ENCODE results near the gene PEX11G. TPM values are rescaled to one million over a fixed set of nuclear protein-coding genes. Genes with fewer than 3 reads are reported as not detected.

Gene PEX11G
- total and polyA plus RNA-seq, 9 of the 15 experiments (the other 6 are each of a cell fraction or from before 2014, with no cell fraction given), result 0.07 to 3.2 (median 0.70) TPM; not detected in 1

GRCh38 chr19:7488736-7489353 is at the start of gene PEX11G (continued):
- TF ChIP-seq, protein P1, sequence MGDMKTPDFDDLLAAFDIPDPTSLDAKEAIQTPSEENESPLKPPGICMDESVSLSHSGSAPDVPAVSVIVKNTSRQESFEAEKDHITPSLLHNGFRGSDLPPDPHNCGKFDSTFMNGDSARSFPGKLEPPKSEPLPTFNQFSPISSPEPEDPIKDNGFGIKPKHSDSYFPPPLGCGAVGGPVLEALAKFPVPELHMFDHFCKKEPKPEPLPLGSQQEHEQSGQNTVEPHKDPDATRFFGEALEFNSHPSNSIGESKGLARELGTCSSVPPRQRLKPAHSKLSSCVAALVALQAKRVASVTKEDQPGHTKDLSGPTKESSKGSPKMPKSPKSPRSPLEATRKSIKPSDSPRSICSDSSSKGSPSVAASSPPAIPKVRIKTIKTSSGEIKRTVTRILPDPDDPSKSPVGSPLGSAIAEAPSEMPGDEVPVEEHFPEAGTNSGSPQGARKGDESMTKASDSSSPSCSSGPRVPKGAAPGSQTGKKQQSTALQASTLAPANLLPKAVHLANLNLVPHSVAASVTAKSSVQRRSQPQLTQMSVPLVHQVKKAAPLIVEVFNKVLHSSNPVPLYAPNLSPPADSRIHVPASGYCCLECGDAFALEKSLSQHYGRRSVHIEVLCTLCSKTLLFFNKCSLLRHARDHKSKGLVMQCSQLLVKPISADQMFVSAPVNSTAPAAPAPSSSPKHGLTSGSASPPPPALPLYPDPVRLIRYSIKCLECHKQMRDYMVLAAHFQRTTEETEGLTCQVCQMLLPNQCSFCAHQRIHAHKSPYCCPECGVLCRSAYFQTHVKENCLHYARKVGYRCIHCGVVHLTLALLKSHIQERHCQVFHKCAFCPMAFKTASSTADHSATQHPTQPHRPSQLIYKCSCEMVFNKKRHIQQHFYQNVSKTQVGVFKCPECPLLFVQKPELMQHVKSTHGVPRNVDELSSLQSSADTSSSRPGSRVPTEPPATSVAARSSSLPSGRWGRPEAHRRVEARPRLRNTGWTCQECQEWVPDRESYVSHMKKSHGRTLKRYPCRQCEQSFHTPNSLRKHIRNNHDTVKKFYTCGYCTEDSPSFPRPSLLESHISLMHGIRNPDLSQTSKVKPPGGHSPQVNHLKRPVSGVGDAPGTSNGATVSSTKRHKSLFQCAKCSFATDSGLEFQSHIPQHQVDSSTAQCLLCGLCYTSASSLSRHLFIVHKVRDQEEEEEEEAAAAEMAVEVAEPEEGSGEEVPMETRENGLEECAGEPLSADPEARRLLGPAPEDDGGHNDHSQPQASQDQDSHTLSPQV (IDR thresholded peaks at IDR 0.05), result 0 out of 2 replicates have a peak, but pooled peaks have one; percentile 31
- peak; percentile 76 for TF ChIP-seq MYC (IDR thresholded peaks at IDR 0.05; ENCODE audit: low read depth, low read length)
- no peak for TF ChIP-seq MYC (CRISPR knock-in tag; IDR thresholded peaks at IDR 0.05; ENCODE audit: borderline replicate concordance, low read depth)
- TF ChIP-seq, protein P2, sequence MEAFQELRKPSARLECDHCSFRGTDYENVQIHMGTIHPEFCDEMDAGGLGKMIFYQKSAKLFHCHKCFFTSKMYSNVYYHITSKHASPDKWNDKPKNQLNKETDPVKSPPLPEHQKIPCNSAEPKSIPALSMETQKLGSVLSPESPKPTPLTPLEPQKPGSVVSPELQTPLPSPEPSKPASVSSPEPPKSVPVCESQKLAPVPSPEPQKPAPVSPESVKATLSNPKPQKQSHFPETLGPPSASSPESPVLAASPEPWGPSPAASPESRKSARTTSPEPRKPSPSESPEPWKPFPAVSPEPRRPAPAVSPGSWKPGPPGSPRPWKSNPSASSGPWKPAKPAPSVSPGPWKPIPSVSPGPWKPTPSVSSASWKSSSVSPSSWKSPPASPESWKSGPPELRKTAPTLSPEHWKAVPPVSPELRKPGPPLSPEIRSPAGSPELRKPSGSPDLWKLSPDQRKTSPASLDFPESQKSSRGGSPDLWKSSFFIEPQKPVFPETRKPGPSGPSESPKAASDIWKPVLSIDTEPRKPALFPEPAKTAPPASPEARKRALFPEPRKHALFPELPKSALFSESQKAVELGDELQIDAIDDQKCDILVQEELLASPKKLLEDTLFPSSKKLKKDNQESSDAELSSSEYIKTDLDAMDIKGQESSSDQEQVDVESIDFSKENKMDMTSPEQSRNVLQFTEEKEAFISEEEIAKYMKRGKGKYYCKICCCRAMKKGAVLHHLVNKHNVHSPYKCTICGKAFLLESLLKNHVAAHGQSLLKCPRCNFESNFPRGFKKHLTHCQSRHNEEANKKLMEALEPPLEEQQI (IDR thresholded peaks at IDR 0.05), result no peak
- TF ChIP-seq TRIM28 (IDR thresholded peaks at IDR 0.05), result no peak
- no peak for TF ChIP-seq RBM14 (IDR thresholded peaks at IDR 0.05; ENCODE audit: borderline replicate concordance, insufficient read depth, low read depth, low read length)
- no peak for TF ChIP-seq DMBX1 (CRISPR knock-in tag; IDR thresholded peaks at IDR 0.05; ENCODE audit: borderline replicate concordance)
- TF ChIP-seq, protein P3, sequence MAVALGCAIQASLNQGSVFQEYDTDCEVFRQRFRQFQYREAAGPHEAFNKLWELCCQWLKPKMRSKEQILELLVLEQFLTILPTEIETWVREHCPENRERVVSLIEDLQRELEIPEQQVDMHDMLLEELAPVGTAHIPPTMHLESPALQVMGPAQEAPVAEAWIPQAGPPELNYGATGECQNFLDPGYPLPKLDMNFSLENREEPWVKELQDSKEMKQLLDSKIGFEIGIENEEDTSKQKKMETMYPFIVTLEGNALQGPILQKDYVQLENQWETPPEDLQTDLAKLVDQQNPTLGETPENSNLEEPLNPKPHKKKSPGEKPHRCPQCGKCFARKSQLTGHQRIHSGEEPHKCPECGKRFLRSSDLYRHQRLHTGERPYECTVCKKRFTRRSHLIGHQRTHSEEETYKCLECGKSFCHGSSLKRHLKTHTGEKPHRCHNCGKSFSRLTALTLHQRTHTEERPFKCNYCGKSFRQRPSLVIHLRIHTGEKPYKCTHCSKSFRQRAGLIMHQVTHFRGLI (CRISPR knock-in tag; IDR thresholded peaks at IDR 0.05), result no peak
- TF ChIP-seq PHTF2 (CRISPR knock-in tag; IDR thresholded peaks at IDR 0.05), result no peak
- TF ChIP-seq ZNF766 (CRISPR knock-in tag; conservative IDR thresholded peaks at IDR 0.05), result no peak
- no peak for TF ChIP-seq KLF6 (CRISPR knock-in tag; IDR thresholded peaks at IDR 0.05; ENCODE audit: borderline replicate concordance)
- no peak for TF ChIP-seq ZNF316 (IDR thresholded peaks at IDR 0.05)
- no peak for TF ChIP-seq CBFA2T2 (conservative IDR thresholded peaks at IDR 0.05)
- no peak for TF ChIP-seq HNRNPL (IDR thresholded peaks at IDR 0.05; ENCODE audit: low read depth, low read length)
- no peak for TF ChIP-seq SRSF7 (optimal IDR thresholded peaks at IDR 0.05; ENCODE audit: low read depth, low read length)
- no peak for TF ChIP-seq ZNF12 (CRISPR knock-in tag; IDR thresholded peaks at IDR 0.05)

All from K562 (cell line).